Astrocyte of the spinal cord (primary cell): ENCODE data around the gene CPLX1.

Experiments
- DNase-seq: peaks from one replicate; pipeline ENCODE4 v3.0.0; 2011; ENCODE audit warnings: low read depth, low spot score
- H3K4me3 ChIP-seq: 2 replicates; pipeline ENCODE4 v1.5.1; 2011; ENCODE audit warnings: low read depth, mild to moderate bottlenecking, low read length, moderate library complexity
- in situ Hi-C: cut with HindIII; loops from 2 replicates; pipeline ENCODE4 v1.10.0; 2017; ENCODE audit warnings: low sequenced_read_pairs
- TF ChIP-seq, protein P1 (sequence below): IDR thresholded peaks from 2 replicates; pipeline ENCODE4 v1.5.1; 2012; ENCODE audit warnings: low read depth, mild to moderate bottlenecking, low read length, inconsistent platforms

The CPLX1 gene

DNA sequence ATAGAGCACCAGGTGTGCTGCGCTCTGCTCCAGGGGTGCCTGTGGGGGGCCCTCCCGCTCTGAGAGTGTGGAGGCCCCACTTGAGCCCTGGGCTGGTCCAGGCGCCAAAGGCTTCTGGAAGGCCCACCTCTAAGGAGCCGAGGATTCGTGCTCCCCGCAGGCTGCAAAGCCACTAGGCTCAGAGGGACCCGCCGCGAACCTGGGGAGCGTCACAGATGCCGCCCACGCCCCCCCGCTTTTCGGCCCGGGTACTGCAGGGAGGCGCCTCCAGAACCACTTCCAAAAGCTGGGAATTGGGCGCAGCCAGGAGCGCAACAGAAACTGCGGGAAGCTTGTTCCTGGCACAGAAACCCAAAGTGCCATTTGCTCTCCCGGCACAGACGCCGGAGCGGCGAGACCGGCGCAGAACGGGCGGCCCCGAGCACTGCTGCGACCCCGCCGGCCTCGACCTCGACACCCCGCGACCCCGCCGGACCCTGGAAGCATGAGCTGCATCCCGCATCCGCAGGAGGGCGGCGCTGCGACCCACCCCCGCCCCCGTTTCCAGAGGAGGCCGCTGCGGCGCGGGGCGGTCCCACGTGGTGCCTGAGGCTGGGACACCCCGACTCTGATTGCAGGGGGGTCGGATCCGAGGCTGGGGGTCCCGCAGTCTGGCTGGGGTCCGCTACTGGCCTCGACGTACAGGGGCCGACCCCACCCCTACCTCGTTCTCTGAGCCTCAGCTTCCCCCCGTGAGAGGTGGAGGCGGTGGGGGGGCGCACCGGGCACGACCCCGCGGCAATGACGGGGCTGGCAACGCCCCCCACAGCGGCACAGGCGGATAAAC is 30.8 kb downstream of the CPLX1 start:
- in situ Hi-C loops, result no loop called here
- no peak overlapping the region for H3K4me3 ChIP-seq
- TF ChIP-seq, protein P1, sequence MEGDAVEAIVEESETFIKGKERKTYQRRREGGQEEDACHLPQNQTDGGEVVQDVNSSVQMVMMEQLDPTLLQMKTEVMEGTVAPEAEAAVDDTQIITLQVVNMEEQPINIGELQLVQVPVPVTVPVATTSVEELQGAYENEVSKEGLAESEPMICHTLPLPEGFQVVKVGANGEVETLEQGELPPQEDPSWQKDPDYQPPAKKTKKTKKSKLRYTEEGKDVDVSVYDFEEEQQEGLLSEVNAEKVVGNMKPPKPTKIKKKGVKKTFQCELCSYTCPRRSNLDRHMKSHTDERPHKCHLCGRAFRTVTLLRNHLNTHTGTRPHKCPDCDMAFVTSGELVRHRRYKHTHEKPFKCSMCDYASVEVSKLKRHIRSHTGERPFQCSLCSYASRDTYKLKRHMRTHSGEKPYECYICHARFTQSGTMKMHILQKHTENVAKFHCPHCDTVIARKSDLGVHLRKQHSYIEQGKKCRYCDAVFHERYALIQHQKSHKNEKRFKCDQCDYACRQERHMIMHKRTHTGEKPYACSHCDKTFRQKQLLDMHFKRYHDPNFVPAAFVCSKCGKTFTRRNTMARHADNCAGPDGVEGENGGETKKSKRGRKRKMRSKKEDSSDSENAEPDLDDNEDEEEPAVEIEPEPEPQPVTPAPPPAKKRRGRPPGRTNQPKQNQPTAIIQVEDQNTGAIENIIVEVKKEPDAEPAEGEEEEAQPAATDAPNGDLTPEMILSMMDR, result no peak
- DNase-seq, result no peak

DNA sequence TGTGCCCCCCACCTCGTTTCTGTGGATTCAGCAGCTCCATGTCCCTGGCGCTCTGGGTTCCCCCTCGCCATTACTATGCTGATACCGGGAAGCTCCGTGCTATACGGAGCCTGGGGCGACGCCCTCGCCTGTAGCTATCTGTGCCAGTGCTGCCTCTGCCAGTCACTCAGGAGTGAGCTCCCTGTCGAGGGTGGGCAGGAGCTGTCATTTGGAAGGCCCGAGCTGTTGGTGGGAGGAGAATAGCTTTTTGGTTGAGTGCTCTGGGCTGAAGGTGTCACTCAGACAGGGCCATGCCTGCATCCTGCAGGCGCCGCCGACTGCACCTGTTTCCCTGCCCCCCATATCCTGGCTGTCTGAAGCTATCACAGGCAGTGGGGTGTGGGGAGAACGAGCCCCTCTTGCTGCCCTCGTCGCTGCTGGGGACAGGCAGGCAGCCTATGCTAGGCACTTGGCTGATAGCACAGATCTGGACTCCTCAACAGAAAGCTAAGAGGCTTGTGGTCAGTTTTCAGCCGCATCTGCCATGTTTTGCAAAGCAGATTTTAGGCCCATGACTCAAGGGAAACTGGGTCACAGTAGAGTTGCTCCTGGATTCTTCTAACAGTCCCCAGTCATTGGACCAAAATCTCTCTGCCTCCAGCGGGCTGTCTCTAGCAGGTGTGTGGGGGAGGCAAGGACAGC is 31.8 kb downstream of the CPLX1 start:
- DNase-seq, result no peak
- in situ Hi-C loops, result no loop called here
- TF ChIP-seq, protein P1, result no peak
- H3K4me3 ChIP-seq, result no peak overlapping the region

DNA sequence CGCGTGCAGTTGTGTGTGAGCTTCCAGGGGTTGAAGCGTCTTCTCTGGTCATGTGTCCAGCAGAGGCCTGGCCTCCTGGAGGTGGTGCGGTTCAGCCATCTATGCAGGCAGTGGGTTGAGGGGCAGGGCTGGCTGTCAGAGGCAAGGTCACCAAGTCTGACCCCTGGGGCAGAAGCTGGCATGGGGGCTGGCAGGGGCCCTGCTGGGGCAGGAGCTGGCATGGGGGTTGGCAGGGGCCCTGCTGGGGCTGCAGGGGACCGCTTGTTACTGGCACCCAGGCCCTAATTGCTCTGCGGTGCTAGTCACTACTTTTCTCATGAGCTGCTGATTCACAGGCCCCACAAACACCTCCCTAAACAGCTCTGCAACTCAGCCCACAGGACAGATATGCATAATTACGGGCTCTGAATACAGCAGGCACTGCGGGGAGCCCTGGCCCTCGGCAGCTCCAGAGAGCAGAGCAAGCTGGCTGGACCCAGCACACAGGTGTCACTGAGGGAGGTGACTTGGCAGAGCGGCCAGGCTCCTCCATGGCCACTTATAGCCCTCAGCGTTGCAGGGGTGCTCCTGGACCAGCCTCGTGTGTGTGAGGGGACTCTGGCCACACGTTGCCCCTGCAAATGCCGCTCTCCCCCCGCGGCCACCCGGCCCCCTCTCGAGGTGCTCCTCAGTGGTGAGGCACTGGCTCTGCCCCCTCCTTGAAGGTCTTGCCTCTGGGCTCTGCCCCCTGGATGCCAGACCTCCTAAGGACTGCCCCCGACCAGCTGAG is 32.7 kb downstream of the CPLX1 start:
- TF ChIP-seq, protein P1, result no peak
- no peak for DNase-seq
- in situ Hi-C loops, result no loop called here
- no peak overlapping the region for H3K4me3 ChIP-seq

DNA sequence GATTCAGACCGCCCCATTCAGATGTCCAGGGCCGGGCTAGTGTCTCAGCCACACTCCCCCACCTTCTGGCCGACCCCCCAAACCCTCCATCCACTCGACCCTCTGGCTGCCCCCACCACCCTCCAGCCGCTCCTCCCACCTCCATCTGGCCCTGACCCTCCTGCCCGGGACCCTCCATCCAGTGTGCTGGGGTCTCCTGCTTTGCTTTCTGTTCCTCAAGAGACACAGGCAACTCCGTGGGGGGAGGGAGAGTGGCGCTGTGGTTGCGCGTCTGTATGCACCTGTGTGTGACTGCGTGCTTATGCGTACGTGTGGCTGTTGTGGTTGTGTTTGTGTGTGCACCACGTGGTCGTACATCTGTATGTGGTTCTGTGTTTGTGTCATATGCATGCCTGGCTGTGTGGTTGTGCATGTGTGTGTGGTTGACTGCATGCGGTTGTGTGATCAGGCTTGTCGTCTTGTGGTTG is 33.3 kb downstream of the CPLX1 start:
- no peak overlapping the region for H3K4me3 ChIP-seq
- in situ Hi-C loops, result no loop called here

DNA sequence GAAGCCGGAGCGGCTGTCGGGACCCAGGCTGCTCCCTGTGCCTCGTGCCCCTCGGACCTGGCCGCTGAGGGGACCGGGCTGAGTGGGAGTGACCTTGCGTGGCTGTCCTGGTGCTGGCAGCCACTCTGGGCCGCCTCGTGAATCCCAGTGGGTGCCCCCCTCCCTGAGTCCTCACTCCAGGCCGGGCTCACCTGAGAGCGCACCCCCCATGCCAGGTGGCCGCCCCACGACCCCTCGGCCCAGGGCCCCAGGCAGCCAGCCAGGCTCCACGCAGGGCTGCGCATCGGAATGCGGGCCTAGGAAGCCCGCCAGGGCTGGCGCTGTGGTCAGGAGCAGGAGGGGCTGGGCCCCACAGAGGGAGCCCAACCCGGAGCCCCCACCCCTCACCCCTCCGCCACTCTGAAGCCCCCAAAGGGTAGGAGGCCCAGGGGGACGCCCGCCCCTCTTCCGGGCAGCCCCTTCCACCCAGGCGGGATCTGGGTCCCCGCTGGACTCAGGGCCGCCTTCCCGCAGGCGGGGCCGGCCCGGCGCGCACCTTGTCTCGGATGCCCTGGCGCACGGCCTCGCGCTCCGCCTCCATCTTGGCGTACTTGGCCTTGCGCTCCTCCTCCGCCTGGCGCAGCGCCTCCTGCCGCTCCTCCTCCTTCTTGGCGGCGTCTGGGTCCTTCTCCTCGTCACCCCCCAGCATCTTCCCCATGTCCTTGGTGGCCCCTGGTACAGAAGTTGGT is 33.9 kb downstream of the CPLX1 start:
- H3K4me3 ChIP-seq, result no peak overlapping the region
- TF ChIP-seq, protein P1, result no peak
- in situ Hi-C loops, result no loop called here
- no peak for DNase-seq

More for the DNA sequence above, 33.3 kb downstream of the CPLX1 start:
- DNase-seq, result no peak
- TF ChIP-seq, protein P1, result no peak
